ENCODE results near the gene ATL2. TPM values are rescaled to one million over a fixed set of nuclear protein-coding genes. Genes with fewer than 3 reads are reported as not detected.
"Not testable (repeated sequence)": the region's sequence is repeated elsewhere in the genome, so short reads cannot be mapped to it uniquely, and the experiment has no call there.

Gene ATL2
- polyA plus RNA-seq, 3 donors: 12.8 to 31.2 (median 13.0) TPM

DNA sequence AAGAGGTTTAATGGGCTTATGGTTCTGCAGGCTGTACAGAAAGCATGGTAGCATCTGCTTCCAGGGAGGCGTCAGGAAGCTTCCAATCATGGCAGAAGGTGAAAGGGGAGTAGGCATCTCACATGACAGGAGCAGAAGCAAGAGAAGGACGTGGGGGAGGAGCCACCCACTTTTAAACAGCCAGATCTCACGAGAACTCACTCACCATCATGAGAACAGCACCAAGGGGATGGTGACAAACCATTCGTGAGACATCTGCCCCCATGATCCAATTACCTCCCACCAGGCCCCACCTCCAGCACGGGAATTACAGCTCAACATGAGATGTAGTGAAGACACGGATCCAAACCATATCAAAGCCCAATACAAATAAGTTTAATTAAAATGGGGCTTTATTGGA, 113.8 kb downstream of the ATL2 start:
- WGBS, 3 donors: 69 to 89% (median 87%) methylated on average over 6 of the region's 6 CpGs
- no peak overlapping the region for H3K27ac ChIP-seq (ENCODE audit: low read depth, low read length)

DNA sequence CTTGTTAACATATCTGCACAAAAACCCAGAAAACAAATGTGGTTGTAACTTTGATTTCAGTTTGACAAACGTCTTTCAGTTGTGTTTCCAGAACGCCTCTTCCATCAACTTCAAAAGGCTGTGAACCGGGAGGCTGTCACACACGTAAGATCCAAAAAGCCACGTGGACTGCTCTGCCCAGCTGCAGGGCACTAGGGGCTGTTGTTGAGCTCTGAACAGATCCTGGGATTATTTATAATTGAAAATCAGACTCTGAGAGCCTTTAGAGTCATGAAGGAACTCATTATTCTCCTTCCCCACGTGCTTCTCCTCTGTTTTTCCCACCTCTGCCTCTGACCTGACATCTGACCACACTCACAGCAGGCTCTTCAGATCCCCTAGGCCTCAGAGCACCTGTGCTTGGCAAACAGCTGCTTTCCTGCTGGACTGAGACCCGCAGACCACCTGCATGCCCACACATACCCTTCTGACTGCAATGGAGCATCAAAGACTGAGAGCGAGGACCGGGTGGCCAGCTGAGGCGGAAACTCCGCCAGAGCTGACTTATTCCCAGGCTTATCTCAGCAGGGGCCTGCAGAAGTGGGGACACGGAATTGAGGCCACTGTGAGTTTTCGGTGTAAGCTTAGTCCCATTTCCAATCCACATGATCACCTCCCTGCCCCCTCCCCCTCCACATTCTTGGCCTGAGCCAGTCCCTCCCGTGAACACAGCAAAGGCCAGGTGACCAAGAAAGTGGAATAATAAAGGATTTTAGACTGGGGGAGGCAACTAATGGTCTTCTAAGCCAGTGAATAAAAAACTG, 114.8 kb downstream of the ATL2 start:
- no peak overlapping the region for H3K27ac ChIP-seq (ENCODE audit: low read depth, low read length)
- WGBS, 3 donors: 75 to 92% (median 91%) methylated on average over 14 of the region's 14 CpGs

DNA sequence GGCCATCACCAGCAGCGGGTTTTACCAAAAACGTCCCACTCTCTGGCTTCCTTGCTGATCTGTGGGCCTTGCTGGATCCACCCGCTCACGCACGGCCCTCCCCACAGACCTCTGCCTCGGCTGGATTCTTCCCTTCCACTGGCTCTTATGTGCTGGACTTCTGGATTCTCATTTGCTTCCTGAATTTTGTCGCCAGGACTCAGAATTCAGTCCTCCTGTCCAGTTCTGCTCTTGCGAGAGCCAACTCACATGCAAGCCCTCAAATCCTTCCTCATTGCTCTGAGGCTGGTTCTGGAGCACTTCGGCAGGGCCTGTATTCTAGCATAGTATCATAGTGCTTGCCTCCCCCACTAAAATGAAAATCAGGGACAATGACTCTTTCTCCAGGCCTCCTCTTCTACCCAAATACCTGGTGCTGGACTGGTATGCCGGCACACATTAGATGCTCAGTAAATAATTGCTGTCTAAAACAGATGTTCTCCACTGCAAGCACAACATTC, 115.5 kb downstream of the ATL2 start:
- 81 to 83% (median 82%) methylated on average over 10 of the region's 10 CpGs for WGBS, 3 donors
- no peak overlapping the region for H3K27ac ChIP-seq (ENCODE audit: low read depth, low read length)

DNA sequence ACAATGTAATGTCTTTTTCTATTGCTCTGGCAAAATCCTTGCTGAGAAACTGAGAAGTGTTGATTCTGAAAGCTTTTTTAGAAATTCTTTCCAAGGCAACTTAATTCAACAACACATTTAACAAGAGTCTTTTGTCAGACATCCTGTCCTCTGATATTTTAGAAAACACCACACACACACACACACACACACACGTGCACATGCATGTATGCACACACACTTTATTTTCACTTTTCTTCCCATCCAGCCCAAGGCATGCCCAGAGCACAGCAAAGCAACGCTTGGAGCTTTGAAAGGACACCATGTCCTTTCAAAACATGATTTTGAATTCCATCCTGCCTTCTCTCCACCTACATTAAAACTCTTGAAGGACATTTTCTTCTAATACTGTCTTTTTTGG, 116.1 kb downstream of the ATL2 start:
- 64 to 92% (median 87%) methylated on average over 2 of the region's 2 CpGs for WGBS, 3 donors

DNA sequence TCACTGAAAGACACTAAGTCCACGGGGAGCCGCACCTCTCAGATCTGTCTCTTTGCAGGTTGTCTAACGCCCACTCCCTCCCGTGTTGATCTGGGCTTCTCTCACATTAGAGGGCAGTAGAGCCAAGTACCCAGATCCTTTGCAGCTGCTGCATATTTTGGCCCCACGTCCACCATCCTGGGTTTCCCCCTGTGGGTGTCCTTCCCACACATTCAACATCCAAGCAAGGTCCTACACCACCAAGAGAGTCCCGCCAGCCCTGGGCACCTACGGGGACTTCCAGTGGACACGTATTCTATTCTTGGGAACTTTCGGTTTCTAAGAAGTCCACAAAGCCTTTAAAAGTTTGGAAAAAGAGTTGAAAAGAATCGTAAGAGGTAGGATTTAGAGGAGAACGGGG, 116.6 kb downstream of the ATL2 start:
- no peak overlapping the region for H3K27ac ChIP-seq (ENCODE audit: low read depth, low read length)
- 79 to 81% (median 79%) methylated on average over 11 of the region's 11 CpGs for WGBS, 3 donors

More for the DNA sequence above, 116.1 kb downstream of the ATL2 start:
- no peak overlapping the region for H3K27ac ChIP-seq (ENCODE audit: low read depth, low read length)

DNA sequence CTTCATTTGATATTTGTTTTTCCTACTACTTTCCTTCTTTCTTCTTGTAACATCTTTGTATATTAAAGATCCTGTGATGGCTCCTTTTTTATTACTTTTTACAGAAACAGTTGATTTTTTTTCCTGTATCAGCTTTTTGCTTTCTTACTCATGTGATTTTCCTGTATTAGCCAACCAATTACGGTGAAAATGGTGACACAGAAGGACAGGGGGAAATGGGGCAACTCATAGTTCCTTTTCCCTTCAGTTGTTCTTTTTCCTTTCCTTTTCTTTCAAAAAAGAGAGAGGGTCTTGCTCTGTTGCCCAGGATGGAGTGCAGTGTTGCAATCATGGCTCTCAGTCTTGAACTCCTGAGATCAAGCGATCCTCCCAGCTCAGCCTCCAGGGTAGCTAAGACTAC, 117.8 kb downstream of the ATL2 start:
- H3K27ac ChIP-seq (ENCODE audit: low read depth, low read length): no peak overlapping the region
- 68 to 90% (median 73%) methylated on average over 2 of the region's 2 CpGs for WGBS, 3 donors

DNA sequence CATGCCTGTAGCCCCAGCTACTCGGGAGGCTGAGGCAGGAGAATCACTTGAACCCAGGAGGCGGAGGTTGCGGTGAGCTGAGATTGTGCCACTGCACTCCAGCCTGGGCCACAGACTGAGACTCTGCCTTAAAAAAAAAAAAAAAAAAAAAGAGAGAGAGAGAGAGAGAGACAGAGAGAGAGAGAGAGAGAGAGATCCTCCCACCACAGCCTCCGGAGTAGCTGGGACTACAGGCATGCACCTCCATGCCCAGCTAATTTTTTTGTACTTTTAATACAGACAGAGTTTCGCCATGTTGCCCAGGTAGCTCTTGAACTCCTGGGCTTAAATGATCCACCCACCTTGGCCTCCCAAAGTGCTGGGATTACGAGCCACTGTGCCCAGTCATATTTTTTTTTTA, 119.4 kb downstream of the ATL2 start:
- H3K27ac ChIP-seq (ENCODE audit: low read depth, low read length): not testable (repeated sequence)
- 88 to 92% (median 91%) methylated on average over 6 of the region's 6 CpGs for WGBS, 3 donors

DNA sequence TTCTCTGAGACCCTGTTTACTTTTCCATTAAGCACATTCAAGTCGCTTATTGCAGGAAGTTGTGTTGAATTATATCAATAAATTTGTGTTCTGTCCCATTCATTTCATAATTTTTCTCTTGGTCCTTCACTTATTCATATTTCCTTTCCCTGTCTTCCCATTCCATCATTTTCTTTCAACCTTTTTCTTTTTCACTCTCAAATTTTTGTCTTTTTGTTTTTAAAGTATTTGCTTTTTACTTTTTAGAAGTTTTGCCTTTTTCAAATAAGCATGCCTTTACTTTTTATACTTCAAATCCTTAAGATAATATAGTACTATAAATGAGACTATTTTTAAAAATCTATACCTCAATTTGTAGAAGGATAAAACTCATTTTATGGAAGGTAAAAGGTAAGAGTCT, 120.5 kb downstream of the ATL2 start:
- WGBS, 3 donors: 42 to 91% (median 87%) methylated on average over 1 of the region's 1 CpG
- H3K27ac ChIP-seq (ENCODE audit: low read depth, low read length): no peak overlapping the region

DNA sequence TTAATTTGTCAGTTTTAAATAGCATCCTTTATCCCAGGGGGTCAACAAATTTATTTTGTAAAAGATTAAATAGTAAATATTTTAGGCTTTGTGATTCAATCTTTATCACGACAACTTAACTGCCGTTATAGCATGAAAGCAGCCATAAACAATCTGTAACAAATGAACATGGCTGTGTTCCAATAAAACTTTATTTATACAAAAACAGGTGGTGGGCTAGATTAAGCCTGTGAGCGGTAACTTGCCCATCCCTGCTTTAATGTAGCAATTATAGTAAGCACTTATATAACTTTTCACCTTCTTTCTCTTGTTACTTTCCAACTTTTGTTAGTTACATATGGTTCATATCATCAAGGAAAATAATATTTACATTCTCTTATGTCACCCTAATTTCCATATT, 121.9 kb downstream of the ATL2 start:
- WGBS, 3 donors: 89 to 93% (median 91%) methylated on average over 3 of the region's 3 CpGs
- no peak overlapping the region for H3K27ac ChIP-seq (ENCODE audit: low read depth, low read length)

DNA sequence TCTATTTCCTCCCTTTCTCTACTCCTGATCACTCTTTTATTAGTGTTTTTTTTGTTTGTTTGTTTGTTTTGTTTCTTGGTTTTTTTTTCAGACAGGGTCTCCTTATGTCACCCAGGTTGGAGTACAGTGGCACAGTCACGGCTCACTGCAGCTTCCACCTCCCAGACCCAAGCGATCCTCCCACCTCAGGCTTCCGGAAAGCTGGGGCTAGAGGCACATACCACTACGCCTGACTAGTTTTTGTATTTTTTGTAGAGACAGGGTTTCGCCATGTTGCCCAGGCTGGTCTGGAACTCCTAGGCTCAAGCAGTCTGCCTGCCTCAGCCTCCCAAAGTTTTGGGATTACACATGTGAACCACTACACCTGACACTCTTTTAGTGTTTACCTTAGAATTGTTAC, 122.3 kb downstream of the ATL2 start:
- H3K27ac ChIP-seq (ENCODE audit: low read depth, low read length): no peak overlapping the region
- WGBS, 3 donors: 95 to 98% (median 97%) methylated on average over 5 of the region's 5 CpGs

DNA sequence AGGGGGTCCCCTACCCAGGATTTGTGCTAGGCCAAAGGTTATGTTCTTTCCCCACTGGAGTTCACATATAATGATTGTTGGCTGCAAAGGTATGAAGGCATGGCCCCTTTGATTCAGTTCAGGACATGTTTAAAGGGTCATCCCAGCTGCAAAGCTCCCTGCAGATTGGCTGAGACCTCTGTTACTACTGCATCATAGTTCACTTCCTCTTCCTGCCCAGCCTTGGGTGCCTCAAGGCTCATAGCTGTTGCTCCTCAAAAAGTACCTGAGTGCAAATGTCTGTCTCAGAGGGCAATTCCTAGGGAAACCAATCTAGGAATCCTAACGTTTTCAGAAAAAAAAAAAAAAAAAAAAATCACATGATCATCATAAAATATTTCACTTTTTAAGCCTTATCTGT, 125.1 kb downstream of the ATL2 start:
- 21 to 42% (median 39%) methylated on average over 1 of the region's 1 CpG for WGBS, 3 donors

DNA sequence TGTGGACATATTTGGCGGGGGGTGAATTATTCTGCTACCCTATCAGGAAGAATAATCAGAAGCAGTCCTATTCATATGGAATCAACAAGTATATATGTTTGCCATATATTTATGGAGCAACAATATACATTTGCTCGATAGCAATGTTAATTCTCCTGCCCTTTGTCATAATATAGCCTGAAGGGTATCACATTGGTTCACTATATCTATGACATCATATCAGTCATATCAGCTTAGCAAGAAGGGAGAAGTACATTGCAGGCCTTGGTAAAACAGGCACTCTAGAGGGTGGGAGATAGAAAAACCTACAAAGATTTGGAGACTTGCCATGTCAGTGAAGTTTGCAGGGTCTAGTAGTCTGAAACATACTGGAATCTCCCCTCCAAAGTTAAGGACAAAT, 128.4 kb downstream of the ATL2 start:
- no peak overlapping the region for H3K27ac ChIP-seq (ENCODE audit: low read depth, low read length)
- WGBS, 3 donors: 84 to 97% (median 94%) methylated on average over 2 of the region's 2 CpGs

More for the DNA sequence above, 125.1 kb downstream of the ATL2 start:
- H3K27ac ChIP-seq (ENCODE audit: low read depth, low read length): no peak overlapping the region

DNA sequence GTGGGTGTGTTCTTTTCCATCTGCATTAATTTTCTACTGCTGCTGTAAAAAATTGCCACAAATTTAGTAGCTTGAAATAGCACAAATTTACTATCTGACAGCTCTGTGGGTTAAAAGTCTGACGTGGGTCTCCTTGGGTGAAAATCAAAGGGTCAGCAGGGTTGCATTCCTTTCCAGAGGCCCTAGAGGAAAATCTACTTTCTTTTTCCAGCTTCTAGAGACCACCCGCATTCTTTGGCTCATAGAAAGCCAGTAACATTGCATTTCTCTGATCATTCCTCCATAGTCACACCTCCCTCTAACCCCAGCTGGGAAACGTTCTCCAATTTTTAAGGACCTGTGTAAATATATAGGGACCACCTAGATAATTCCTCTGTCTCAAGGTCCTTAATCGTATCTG, 128.8 kb downstream of the ATL2 start:
- 63 to 77% (median 71%) methylated on average over 4 of the region's 4 CpGs for WGBS, 3 donors

DNA sequence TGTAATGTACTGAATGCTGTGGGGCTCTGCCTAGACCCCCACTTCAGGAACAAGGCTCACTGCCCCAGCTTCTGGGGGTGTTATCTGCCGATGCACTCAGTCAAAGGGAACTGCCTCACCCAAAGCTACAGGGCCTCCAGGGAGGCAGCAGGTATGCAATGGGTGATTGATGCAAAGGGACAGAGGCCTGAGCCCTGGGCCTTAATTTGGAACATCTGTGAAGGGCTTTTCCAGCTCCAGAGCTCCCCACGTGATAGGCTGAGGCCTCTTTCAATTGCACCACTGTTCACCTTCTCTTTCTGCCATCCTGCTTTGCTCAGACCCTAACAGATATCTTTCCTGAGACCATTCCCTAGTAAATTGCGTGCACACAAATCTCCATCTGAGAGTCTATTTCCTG, 131.0 kb downstream of the ATL2 start:
- H3K27ac ChIP-seq (ENCODE audit: low read depth, low read length): no peak overlapping the region
- 84 to 95% (median 88%) methylated on average over 3 of the region's 3 CpGs for WGBS, 3 donors

More for the DNA sequence above, 128.8 kb downstream of the ATL2 start:
- no peak overlapping the region for H3K27ac ChIP-seq (ENCODE audit: low read depth, low read length)

DNA sequence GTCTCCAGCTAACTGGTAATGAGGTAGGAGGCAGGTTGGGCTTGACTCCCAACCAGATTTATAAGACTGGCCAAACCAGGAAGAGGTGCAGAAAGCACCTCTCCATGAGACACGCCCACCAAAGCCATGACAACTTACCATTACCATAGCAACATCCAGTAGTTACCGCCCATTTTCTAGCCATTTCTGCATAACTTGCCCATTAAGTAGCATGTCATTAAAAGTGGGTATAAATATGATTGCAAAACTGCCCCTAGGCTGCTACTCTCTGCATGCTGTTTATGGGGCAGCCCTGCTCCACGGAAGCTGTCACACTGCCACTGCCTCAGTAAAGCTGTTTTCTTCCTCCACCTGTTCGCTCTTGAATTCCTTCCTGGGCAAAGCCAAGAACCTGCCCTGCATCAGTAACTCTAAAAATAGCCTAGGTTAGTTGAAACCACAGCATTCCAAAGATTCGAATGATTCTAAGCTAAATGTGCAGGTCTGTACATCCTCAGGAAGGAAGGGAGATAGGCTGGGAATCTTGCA, 131.9 kb downstream of the ATL2 start:
- H3K27ac ChIP-seq (ENCODE audit: low read depth, low read length): no peak overlapping the region
- WGBS, 3 donors: 60 to 81% (median 76%) methylated on average over 5 of the region's 5 CpGs

DNA sequence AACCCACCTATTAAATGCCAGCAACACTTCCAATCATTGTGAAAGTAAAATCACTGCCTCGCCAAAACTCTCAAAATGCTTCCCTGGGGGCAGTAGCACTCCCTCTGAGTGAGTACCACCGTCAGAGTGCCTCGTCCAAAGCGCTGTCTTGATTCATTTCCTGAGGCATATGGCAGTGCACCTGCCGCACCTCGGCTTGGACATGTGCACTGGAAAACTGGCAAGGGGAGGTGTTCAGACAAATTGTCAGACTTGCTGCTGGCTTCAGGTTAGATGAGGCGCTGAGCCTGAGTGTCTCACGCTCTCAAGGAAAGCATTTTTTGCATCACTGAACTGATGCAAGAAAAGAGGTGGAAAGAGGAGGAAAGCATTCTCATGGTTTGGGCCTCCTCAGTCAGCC, 132.8 kb downstream of the ATL2 start:
- WGBS, 3 donors: 87 to 91% (median 90%) methylated on average over 8 of the region's 8 CpGs
- H3K27ac ChIP-seq (ENCODE audit: low read depth, low read length): no peak overlapping the region
